Measurements from ENCODE around the gene PRKCB. TPM values are rescaled to one million over a fixed set of nuclear protein-coding genes. Genes with fewer than 3 reads are reported as not detected.

PRKCB gene
- total RNA-seq, 1 donor from 2014 or later = not detected

DNA sequence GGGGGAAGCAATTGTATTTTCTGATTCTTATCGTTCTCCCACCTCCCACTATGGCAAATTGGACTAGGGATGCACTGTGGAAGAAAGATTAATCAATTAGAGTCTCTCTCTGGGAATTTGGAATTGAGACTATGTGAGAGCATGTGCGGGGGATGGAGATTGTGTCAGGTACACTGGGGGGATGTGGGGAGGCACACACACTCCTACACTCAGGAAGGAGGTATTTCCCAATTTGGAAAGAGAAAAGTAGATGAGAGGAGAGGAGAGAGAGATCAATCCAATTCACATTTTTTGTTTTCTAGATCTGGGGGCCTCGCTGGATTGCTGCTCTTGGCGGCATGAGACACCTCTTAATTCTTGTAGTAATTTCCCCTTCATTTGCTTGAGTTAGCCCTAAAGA, 14.3 kb upstream of the PRKCB start:
- Mint-ChIP-seq H3K9me3 (ENCODE audit: unreplicated experiment) (no peaks in the 10 kb centered on the region), H3K4me3 (ENCODE audit: unreplicated experiment) (no peak overlapping the region), H3K4me1 (ENCODE audit: unreplicated experiment) (no peaks in the 10 kb centered on the region), H3K27me3 (ENCODE audit: unreplicated experiment) (no peaks in the 10 kb centered on the region), H3K36me3 (ENCODE audit: unreplicated experiment) (no peaks in the 10 kb centered on the region), H3K27ac (ENCODE audit: unreplicated experiment) (no peak overlapping the region)
- no peak for DNase-seq (ENCODE audit: extremely low spot score, unreplicated experiment)
- TF ChIP-seq, protein P1, sequence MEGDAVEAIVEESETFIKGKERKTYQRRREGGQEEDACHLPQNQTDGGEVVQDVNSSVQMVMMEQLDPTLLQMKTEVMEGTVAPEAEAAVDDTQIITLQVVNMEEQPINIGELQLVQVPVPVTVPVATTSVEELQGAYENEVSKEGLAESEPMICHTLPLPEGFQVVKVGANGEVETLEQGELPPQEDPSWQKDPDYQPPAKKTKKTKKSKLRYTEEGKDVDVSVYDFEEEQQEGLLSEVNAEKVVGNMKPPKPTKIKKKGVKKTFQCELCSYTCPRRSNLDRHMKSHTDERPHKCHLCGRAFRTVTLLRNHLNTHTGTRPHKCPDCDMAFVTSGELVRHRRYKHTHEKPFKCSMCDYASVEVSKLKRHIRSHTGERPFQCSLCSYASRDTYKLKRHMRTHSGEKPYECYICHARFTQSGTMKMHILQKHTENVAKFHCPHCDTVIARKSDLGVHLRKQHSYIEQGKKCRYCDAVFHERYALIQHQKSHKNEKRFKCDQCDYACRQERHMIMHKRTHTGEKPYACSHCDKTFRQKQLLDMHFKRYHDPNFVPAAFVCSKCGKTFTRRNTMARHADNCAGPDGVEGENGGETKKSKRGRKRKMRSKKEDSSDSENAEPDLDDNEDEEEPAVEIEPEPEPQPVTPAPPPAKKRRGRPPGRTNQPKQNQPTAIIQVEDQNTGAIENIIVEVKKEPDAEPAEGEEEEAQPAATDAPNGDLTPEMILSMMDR (IDR thresholded peaks at IDR 0.05) = no peak

DNA sequence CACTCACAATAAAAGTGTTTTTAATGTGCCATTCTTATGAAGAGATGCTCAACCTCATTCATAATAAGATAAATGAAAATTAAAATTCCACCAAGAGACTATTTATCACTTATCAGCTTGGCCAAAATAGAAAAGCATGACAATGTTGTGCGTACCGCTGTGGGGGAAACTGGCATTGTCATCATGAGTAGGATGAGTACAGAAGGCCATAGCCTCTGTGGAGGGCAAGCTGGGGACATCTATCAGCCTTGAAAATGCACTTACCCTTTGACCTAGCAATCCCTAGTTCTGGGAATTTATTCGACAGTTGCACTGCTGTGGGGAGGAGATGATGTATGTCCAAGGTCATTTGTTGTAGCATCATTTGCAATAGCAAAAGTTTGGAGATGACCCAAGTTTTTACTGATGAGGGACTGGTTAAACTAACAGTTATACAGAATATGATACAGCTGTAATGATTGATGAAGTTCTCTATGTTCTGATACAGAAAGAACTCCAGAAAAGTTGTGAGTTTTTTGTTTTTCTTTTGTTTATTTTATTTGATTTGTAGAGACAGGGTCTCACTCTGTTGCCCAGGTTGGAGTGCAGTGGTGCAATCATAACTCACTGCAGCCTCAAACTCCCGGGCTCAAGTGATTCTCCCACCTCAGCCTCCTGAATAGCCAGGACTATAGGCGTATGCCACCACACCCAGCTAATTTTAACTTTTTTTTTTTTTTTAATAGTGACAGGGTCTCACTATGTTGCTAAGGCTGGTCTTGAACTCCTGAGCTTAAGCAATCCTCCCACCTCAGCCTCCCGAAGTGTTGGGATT, 13.7 kb upstream of the PRKCB start:
- Mint-ChIP-seq H3K27me3 (ENCODE audit: unreplicated experiment) (no peaks in the 10 kb centered on the region), H3K36me3 (ENCODE audit: unreplicated experiment) (no peaks in the 10 kb centered on the region), H3K4me1 (ENCODE audit: unreplicated experiment) (no peaks in the 10 kb centered on the region), H3K9me3 (ENCODE audit: unreplicated experiment) (no peaks in the 10 kb centered on the region), H3K27ac (ENCODE audit: unreplicated experiment) (no peak overlapping the region), H3K4me3 (ENCODE audit: unreplicated experiment) (no peak overlapping the region)
- no peak for DNase-seq (ENCODE audit: extremely low spot score, unreplicated experiment)
- TF ChIP-seq, protein P1 (IDR thresholded peaks at IDR 0.05) = no peak

DNA sequence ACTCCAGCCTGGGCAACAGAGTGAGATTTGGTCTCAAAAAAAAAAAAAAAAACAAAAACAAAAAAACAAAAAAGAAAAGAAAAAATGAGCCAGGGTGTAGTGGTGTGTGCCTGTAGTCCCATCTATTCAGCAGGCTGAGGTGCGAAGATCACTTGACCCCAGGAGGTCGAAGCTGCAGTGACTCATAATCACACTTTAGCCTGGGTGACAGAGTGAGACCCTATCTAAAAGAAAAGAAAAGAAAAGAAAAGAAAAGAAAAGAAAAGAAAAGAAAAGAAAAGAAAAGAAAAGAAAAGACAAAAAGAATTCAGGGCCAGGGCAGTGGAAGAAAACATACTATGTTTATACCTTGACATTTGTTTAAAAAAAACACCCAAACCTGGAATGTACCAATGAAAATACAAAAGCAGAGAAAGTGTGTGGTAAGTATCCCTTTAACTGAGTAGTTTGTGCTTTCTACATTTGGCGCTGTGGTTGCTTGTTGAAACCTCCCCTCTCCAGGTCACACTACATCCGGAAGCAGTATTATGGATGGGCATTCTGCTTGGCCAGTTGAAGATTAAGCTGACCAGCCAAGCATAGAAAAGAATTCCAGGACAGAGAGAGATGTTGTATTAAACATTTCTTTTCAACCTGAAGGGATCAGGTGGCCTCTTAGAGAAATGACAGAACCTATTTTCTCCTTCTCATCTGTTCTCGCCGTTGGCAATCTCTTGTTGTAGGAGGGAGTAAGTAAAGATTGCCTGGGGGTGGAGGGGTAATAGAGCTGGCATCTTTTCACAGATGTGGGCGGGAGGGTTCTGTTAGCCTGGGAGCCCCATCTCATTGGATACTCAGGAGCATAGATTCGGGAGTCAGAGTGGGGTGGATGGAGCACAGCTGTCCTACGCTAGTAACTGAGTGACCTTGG, 12.1 kb upstream of the PRKCB start:
- no peak overlapping the region for H3K27ac Mint-ChIP-seq (ENCODE audit: unreplicated experiment)
- no peaks in the 10 kb centered on the region for H3K9me3 Mint-ChIP-seq (ENCODE audit: unreplicated experiment)
- DNase-seq (ENCODE audit: extremely low spot score, unreplicated experiment) = no peak
- H3K4me1 Mint-ChIP-seq (ENCODE audit: unreplicated experiment) = no peaks in the 10 kb centered on the region
- H3K4me3 Mint-ChIP-seq (ENCODE audit: unreplicated experiment) = no peak overlapping the region
- TF ChIP-seq, protein P1 (IDR thresholded peaks at IDR 0.05) = no peak
- H3K36me3 Mint-ChIP-seq (ENCODE audit: unreplicated experiment) = no peaks in the 10 kb centered on the region
- H3K27me3 Mint-ChIP-seq (ENCODE audit: unreplicated experiment) = no peaks in the 10 kb centered on the region

DNA sequence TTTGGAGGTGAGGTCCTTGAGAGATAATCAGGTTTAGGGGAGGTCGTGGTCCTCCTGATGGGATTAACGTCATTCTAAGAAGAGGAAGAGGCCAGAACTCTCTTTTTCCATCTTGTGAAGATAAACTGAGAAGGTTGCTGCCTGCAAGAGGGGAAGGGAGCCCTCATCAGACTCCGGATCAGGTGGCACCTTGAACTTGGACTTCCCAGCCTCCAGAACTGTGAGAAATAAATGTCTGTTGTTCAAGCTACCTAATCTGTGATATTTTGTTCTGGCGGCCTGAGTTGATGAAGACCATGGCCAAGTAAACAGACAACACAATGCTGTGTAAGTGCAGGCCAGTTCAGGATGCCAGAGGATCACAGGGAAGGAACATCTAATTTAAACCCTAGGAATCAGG, 10.9 kb upstream of the PRKCB start:
- DNase-seq (ENCODE audit: extremely low spot score, unreplicated experiment) = no peak
- TF ChIP-seq, protein P1 (IDR thresholded peaks at IDR 0.05) = no peak
- Mint-ChIP-seq H3K27ac (ENCODE audit: unreplicated experiment) (no peak overlapping the region), H3K27me3 (ENCODE audit: unreplicated experiment) (no peaks in the 10 kb centered on the region), H3K9me3 (ENCODE audit: unreplicated experiment) (peaks cover 5% of the 10 kb centered on the region), H3K36me3 (ENCODE audit: unreplicated experiment) (no peaks in the 10 kb centered on the region), H3K4me1 (ENCODE audit: unreplicated experiment) (no peaks in the 10 kb centered on the region), H3K4me3 (ENCODE audit: unreplicated experiment) (no peak overlapping the region)

DNA sequence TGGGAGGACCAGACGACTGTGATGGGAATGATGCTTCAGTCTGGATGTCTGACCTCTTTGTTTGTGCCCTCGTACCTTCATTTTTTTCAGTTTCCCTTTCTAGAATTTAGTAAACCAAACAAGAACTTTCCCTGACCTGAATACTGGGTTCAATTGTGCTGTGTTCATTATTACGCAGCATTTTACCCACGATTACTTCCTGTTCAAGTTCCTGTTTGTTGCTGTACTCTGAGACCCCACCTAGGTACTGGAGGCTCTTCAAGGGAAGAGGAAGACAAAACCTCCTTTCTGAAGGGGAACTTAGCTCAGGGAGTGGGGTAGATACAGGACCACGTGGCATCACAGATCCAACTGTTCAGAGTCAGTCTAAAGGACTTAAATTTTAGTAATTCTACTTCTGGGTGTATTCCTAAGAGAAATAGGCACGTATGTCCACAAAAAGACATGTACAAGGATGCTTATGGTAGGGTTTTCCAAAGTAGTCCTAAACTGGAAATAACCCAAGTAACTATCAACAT, 9.2 kb upstream of the PRKCB start:
- no peaks in the 10 kb centered on the region for H3K27me3 Mint-ChIP-seq (ENCODE audit: unreplicated experiment)
- H3K27ac Mint-ChIP-seq (ENCODE audit: unreplicated experiment) = no peak overlapping the region
- no peak overlapping the region for H3K4me3 Mint-ChIP-seq (ENCODE audit: unreplicated experiment)
- TF ChIP-seq, protein P1 (IDR thresholded peaks at IDR 0.05) = no peak
- peaks cover 14% of the 10 kb centered on the region for H3K9me3 Mint-ChIP-seq (ENCODE audit: unreplicated experiment)
- H3K4me1 Mint-ChIP-seq (ENCODE audit: unreplicated experiment) = no peaks in the 10 kb centered on the region
- DNase-seq (ENCODE audit: extremely low spot score, unreplicated experiment) = no peak
- no peaks in the 10 kb centered on the region for H3K36me3 Mint-ChIP-seq (ENCODE audit: unreplicated experiment)
